Measurements from ENCODE around the gene PAM.

- TF ChIP-seq POLR2A (IDR thresholded peaks at IDR 0.05) (no peak), CTCF (IDR thresholded peaks at IDR 0.05) (no peak)
Observed at GRCh38 chr5:102800427-102800826, 45.3 kb downstream of the PAM start.
